Amniotic stem cell (primary cell): ENCODE data around the gene FNDC3B.

Experiments used
- DNase-seq: peaks from one replicate; lab custom pipeline; 2025; lab: John Stamatoyannopoulos, UW

The FNDC3B gene

GRCh38 chr3:172170841-172171240 is 131.5 kb downstream of the FNDC3B start:
- DNase-seq: no peak

GRCh38 chr3:172171396-172172075 is 132.2 kb downstream of the FNDC3B start:
- DNase-seq: no peak

- no peak for DNase-seq
Observed at GRCh38 chr3:172173316-172174254, 134.2 kb downstream of the FNDC3B start.

- no peak for DNase-seq
Observed at GRCh38 chr3:172174513-172175253, 135.3 kb downstream of the FNDC3B start.

GRCh38 chr3:172175254-172175599 is 135.8 kb downstream of the FNDC3B start:
- no peak for DNase-seq

GRCh38 chr3:172176061-172176770 is 136.8 kb downstream of the FNDC3B start:
- DNase-seq: no peak

GRCh38 chr3:172177046-172177445 is 137.7 kb downstream of the FNDC3B start:
- DNase-seq: no peak

- DNase-seq: no peak
Observed at GRCh38 chr3:172177803-172178316, 138.5 kb downstream of the FNDC3B start.

- DNase-seq: no peak
Observed at GRCh38 chr3:172179680-172180399, 140.5 kb downstream of the FNDC3B start.

GRCh38 chr3:172180473-172180872 is 141.1 kb downstream of the FNDC3B start:
- no peak for DNase-seq

- DNase-seq: no peak
Observed at GRCh38 chr3:172181932-172182586, 142.7 kb downstream of the FNDC3B start.

GRCh38 chr3:172182797-172183196 is 143.4 kb downstream of the FNDC3B start:
- DNase-seq: no peak

- no peak for DNase-seq
Observed at GRCh38 chr3:172184106-172184822, 144.9 kb downstream of the FNDC3B start.

GRCh38 chr3:172185907-172186306 is 146.5 kb downstream of the FNDC3B start:
- no peak for DNase-seq

GRCh38 chr3:172186607-172187006 is 147.2 kb downstream of the FNDC3B start:
- DNase-seq: no peak

GRCh38 chr3:172187511-172187910 is 148.1 kb downstream of the FNDC3B start:
- DNase-seq: no peak

- DNase-seq: no peak
Observed at GRCh38 chr3:172188511-172188910, 149.1 kb downstream of the FNDC3B start.

- no peak for DNase-seq
Observed at GRCh38 chr3:172189213-172189612, 149.8 kb downstream of the FNDC3B start.

- DNase-seq: no peak
Observed at GRCh38 chr3:172189987-172190603, 150.7 kb downstream of the FNDC3B start.
